HepG2 (cell line): Measurements from ENCODE around the gene NTM.

Experiments
- ZFX ChIP-seq: sonication (generic); formaldehyde crosslinking; IDR thresholded peaks from 2 replicates; pipeline ENCODE4 v1.4.0; 2020; ENCODE audit warnings: mild to moderate bottlenecking, low read depth, missing genetic modification reagents, moderate library complexity
- ZNF232 ChIP-seq: sonication (generic); formaldehyde crosslinking; IDR thresholded peaks from 2 replicates; pipeline ENCODE4 v1.4.0; 2020; ENCODE audit warnings: missing genetic modification reagents, borderline replicate concordance
- ZZZ3 ChIP-seq: sonication (generic); formaldehyde crosslinking; IDR thresholded peaks from 2 replicates; pipeline ENCODE4 v1.4.0; 2020; ENCODE audit warnings: missing genetic modification reagents, mild to moderate bottlenecking, borderline replicate concordance
- TF ChIP-seq, protein P1 (sequence below): sonication (generic); formaldehyde crosslinking; IDR thresholded peaks from 2 replicates; pipeline ENCODE4 v1.8.0; 2022; ENCODE audit warnings: mild to moderate bottlenecking, missing genetic modification reagents
- TF ChIP-seq, protein P2 (sequence below): sonication (generic); formaldehyde crosslinking; IDR thresholded peaks from 2 replicates; pipeline ENCODE4 v1.8.0; 2022; ENCODE audit warnings: low read depth, missing genetic modification reagents
- TF ChIP-seq, protein P3 (sequence below): sonication (generic); formaldehyde crosslinking; IDR thresholded peaks from 2 replicates; pipeline ENCODE4 v1.5.0; 2020; ENCODE audit warnings: mild to moderate bottlenecking, missing genetic modification reagents, moderate library complexity
- TF ChIP-seq, protein P4 (sequence below): IDR thresholded peaks from 2 replicates; pipeline ENCODE4 v1.6.1; 2016; ENCODE audit warnings: low read depth, control low read depth

DNA sequence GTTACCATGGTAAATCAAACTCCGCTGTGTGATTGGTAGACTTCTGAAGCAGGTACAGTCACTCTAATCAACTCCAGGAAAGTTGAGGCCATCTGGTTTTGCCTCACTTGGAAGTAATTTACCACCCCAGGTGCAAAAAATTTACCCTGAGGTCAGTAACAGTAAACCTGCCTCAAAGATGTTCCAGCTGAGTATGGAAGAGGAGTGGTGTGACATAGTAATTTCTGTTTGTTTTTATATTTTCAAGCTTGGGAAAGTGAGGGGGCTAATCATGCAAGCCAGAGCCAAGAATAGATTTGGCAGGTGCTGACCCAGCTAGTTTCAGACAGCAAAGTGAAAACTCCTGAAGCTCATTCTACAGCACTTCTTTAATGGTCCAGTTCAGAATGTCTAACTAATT, 691.6 kb downstream of the NTM start:
- TF ChIP-seq ZFX (CRISPR knock-in tag), result no peak
- TF ChIP-seq ZNF232 (CRISPR knock-in tag), result no peak
- TF ChIP-seq, protein P1, sequence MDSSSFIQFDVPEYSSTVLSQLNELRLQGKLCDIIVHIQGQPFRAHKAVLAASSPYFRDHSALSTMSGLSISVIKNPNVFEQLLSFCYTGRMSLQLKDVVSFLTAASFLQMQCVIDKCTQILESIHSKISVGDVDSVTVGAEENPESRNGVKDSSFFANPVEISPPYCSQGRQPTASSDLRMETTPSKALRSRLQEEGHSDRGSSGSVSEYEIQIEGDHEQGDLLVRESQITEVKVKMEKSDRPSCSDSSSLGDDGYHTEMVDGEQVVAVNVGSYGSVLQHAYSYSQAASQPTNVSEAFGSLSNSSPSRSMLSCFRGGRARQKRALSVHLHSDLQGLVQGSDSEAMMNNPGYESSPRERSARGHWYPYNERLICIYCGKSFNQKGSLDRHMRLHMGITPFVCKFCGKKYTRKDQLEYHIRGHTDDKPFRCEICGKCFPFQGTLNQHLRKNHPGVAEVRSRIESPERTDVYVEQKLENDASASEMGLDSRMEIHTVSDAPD (CRISPR knock-in tag), result no peak
- TF ChIP-seq, protein P2, sequence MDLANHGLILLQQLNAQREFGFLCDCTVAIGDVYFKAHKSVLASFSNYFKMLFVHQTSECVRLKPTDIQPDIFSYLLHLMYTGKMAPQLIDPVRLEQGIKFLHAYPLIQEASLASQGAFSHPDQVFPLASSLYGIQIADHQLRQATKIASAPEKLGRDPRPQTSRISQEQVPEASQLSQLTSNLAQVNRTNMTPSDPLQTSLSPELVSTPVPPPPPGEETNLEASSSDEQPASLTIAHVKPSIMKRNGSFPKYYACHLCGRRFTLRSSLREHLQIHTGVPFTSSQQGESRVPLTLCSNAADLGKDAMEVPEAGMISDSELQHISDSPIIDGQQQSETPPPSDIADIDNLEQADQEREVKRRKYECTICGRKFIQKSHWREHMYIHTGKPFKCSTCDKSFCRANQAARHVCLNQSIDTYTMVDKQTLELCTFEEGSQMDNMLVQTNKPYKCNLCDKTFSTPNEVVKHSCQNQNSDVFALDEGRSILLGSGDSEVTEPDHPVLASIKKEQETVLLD (CRISPR knock-in tag), result no peak
- TF ChIP-seq, protein P3, sequence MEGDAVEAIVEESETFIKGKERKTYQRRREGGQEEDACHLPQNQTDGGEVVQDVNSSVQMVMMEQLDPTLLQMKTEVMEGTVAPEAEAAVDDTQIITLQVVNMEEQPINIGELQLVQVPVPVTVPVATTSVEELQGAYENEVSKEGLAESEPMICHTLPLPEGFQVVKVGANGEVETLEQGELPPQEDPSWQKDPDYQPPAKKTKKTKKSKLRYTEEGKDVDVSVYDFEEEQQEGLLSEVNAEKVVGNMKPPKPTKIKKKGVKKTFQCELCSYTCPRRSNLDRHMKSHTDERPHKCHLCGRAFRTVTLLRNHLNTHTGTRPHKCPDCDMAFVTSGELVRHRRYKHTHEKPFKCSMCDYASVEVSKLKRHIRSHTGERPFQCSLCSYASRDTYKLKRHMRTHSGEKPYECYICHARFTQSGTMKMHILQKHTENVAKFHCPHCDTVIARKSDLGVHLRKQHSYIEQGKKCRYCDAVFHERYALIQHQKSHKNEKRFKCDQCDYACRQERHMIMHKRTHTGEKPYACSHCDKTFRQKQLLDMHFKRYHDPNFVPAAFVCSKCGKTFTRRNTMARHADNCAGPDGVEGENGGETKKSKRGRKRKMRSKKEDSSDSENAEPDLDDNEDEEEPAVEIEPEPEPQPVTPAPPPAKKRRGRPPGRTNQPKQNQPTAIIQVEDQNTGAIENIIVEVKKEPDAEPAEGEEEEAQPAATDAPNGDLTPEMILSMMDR (CRISPR knock-in tag), result no peak
- TF ChIP-seq, protein P4, sequence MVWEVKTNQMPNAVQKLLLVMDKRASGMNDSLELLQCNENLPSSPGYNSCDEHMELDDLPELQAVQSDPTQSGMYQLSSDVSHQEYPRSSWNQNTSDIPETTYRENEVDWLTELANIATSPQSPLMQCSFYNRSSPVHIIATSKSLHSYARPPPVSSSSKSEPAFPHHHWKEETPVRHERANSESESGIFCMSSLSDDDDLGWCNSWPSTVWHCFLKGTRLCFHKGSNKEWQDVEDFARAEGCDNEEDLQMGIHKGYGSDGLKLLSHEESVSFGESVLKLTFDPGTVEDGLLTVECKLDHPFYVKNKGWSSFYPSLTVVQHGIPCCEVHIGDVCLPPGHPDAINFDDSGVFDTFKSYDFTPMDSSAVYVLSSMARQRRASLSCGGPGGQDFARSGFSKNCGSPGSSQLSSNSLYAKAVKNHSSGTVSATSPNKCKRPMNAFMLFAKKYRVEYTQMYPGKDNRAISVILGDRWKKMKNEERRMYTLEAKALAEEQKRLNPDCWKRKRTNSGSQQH (CRISPR knock-in tag), result no peak
- no peak for TF ChIP-seq ZZZ3
